Stimulated activated CD4-positive, alpha-beta T cell treated with anti-CD3 and anti-CD28 coated beads, Interleukin-1b, Interleukin-23, amount 100 ng/mL, for 1 hour (primary cell): ENCODE measurements around the gene TECPR2.
"Not testable (repeated sequence)": the region's sequence is repeated elsewhere in the genome, so short reads cannot be mapped to it uniquely, and the experiment has no call there.

Source experiments
- DNase-seq, 2 donors: peaks; one replicate each; pipeline ENCODE4 v3.0.0-alpha.2; 2020; ENCODE audit warnings: low read depth in 2 of 2

Gene TECPR2

GRCh38 chr14:102362545-102363181, at the start of gene TECPR2, which contains the start of gene CINP:
TSS of gene TECPR2 (plus strand) at chr14:102362941. CDS start at chr14:102376722, 13,781 bp downstream.
TSS of gene CINP (minus strand) at chr14:102362890. CDS start at chr14:102362851, 39 bp downstream.
- peak; percentile 85 to 98 for DNase-seq

GRCh38 chr14:102314242-102315011, 48.3 kb upstream of the TECPR2 start:
- peak; percentile 49 to 69 for DNase-seq

- no peak for DNase-seq
These were observed 47.6 kb upstream of the TECPR2 start for GRCh38 chr14:102315121-102315520.

GRCh38 chr14:102316338-102316742, 46.4 kb upstream of the TECPR2 start:
- DNase-seq: no peak

- DNase-seq: peak; percentile 91 to 98
These were observed 45.8 kb upstream of the TECPR2 start for GRCh38 chr14:102316743-102317563.

- no peak for DNase-seq
These were observed 45.0 kb upstream of the TECPR2 start for GRCh38 chr14:102317564-102318248.

- no peak for DNase-seq
These were observed 43.9 kb upstream of the TECPR2 start for GRCh38 chr14:102318781-102319276.

- peak; percentile 83 to 93 for DNase-seq
These were observed 43.2 kb upstream of the TECPR2 start, which contains the start of gene ZNF839 for GRCh38 chr14:102319351-102320032. TSS of gene ZNF839 (plus strand) at chr14:102319746. CDS start at chr14:102319766, 20 bp downstream.

GRCh38 chr14:102320033-102320660, 42.6 kb upstream of the TECPR2 start:
- no peak for DNase-seq

GRCh38 chr14:102320671-102321455, 41.9 kb upstream of the TECPR2 start:
- no peak for DNase-seq

- no peak for DNase-seq
These were observed 41.0 kb upstream of the TECPR2 start for GRCh38 chr14:102321456-102322422.

GRCh38 chr14:102323102-102323501, 39.6 kb upstream of the TECPR2 start:
- no peak for DNase-seq

GRCh38 chr14:102325791-102326345, 36.9 kb upstream of the TECPR2 start:
- DNase-seq: no peak

GRCh38 chr14:102326583-102326982, 36.2 kb upstream of the TECPR2 start:
- DNase-seq: no peak

GRCh38 chr14:102329381-102329780, 33.4 kb upstream of the TECPR2 start:
- DNase-seq: not testable (repeated sequence)

- no peak for DNase-seq
These were observed 31.9 kb upstream of the TECPR2 start for GRCh38 chr14:102330806-102331205.

- DNase-seq: no peak
These were observed 29.4 kb upstream of the TECPR2 start for GRCh38 chr14:102333390-102333789.
